Ectodermal cell (in vitro differentiated cells): Measurements from ENCODE around the gene TFB2M.

ENCODE experiments used
- H3K27ac ChIP-seq: 2 replicates; pipeline ENCODE4 v1.7.0; 2013; ENCODE audit warnings: mild to moderate bottlenecking, low read depth, low read length; ENCODE audit not compliant: insufficient read depth, poor library complexity, severe bottlenecking
- H3K27me3 ChIP-seq: 2 replicates; pipeline ENCODE4 v1.7.0; 2013; ENCODE audit warnings: mild to moderate bottlenecking, low read length; ENCODE audit not compliant: insufficient read depth, control insufficient read depth, poor library complexity, severe bottlenecking
- H3K36me3 ChIP-seq: one replicate; pipeline ENCODE4 v1.7.0; 2013; ENCODE audit warnings: low read length; ENCODE audit not compliant: control insufficient read depth, insufficient read depth
- H3K4me1 ChIP-seq: one replicate; pipeline ENCODE4 v1.7.0; 2013; ENCODE audit warnings: low read length; ENCODE audit not compliant: control insufficient read depth, insufficient read depth
- H3K4me3 ChIP-seq: 2 replicates; pipeline ENCODE4 v1.7.0; 2013; ENCODE audit warnings: low read depth, low read length, control low read depth; ENCODE audit not compliant: insufficient read depth
- H3K9me3 ChIP-seq: 2 replicates; pipeline ENCODE4 v1.7.0; 2013; ENCODE audit warnings: mild to moderate bottlenecking, low read length, moderate library complexity; ENCODE audit not compliant: control insufficient read depth
- WGBS, 2 experiments: methylation state at CpG; one replicate each; pipeline ENCODE4 v1.1.7; 2013; ENCODE audit warnings: missing lambda C conversion rate in 2 of 2; 5-methylcytosine and 5-hydroxymethylcytosine counted together

The TFB2M gene

GRCh38 chr1:246534114-246534513 is 31.9 kb downstream of the TFB2M start:
- 94 to 100% methylated on average over 1 of the region's 1 CpG for WGBS, 2 experiments
- no peaks in the 10 kb centered on the region for H3K36me3 ChIP-seq

GRCh38 chr1:246533371-246533905 is 32.6 kb downstream of the TFB2M start:
- Histone ChIP-seq H3K27me3 (no peaks in the 10 kb centered on the region), H3K36me3 (no peaks in the 10 kb centered on the region), H3K27ac (no peak overlapping the region), H3K4me3 (no peak overlapping the region), H3K9me3 (no peaks in the 10 kb centered on the region), H3K4me1 (no peaks in the 10 kb centered on the region)
- WGBS, 2 experiments: 89 to 93% methylated on average over 2 of the region's 2 CpGs

More at GRCh38 chr1:246534114-246534513, 31.9 kb downstream of the TFB2M start:
- Histone ChIP-seq H3K9me3 (no peaks in the 10 kb centered on the region), H3K27ac (no peak overlapping the region), H3K27me3 (no peaks in the 10 kb centered on the region), H3K4me3 (no peak overlapping the region), H3K4me1 (no peaks in the 10 kb centered on the region)

GRCh38 chr1:246532519-246532918 is 33.5 kb downstream of the TFB2M start:
- WGBS, 2 experiments: 88% methylated on average over 1 of the region's 1 CpG; no CpG with 5 or more reads in 1 of the 2 experiments
- Histone ChIP-seq H3K4me1 (no peaks in the 10 kb centered on the region), H3K4me3 (no peak overlapping the region), H3K9me3 (no peaks in the 10 kb centered on the region), H3K36me3 (no peaks in the 10 kb centered on the region), H3K27me3 (no peaks in the 10 kb centered on the region), H3K27ac (no peak overlapping the region)

GRCh38 chr1:246530482-246530881 is 35.6 kb downstream of the TFB2M start:
- no peak overlapping the region for H3K4me3 ChIP-seq
- no peaks in the 10 kb centered on the region for H3K36me3 ChIP-seq
- H3K27ac ChIP-seq: no peak overlapping the region
- H3K27me3 ChIP-seq: no peaks in the 10 kb centered on the region
- no peaks in the 10 kb centered on the region for H3K9me3 ChIP-seq
- 46% methylated on average over 2 of the region's 2 CpGs for WGBS, 2 experiments
- H3K4me1 ChIP-seq: no peaks in the 10 kb centered on the region

- Histone ChIP-seq H3K4me3 (no peak overlapping the region), H3K27me3 (no peaks in the 10 kb centered on the region), H3K4me1 (no peaks in the 10 kb centered on the region), H3K36me3 (no peaks in the 10 kb centered on the region), H3K9me3 (no peaks in the 10 kb centered on the region), H3K27ac (no peak overlapping the region)
- 75 to 80% methylated on average over 8 of the region's 8 CpGs for WGBS, 2 experiments
These were observed 36.9 kb downstream of the TFB2M start for GRCh38 chr1:246528933-246529731.

- Histone ChIP-seq H3K4me1 (no peaks in the 10 kb centered on the region), H3K36me3 (no peaks in the 10 kb centered on the region), H3K27ac (no peak overlapping the region), H3K9me3 (no peaks in the 10 kb centered on the region), H3K4me3 (no peak overlapping the region), H3K27me3 (no peaks in the 10 kb centered on the region)
- 71 to 76% methylated on average over 5 of the region's 5 CpGs for WGBS, 2 experiments
These were observed 38.5 kb downstream of the TFB2M start for GRCh38 chr1:246527402-246528088.

GRCh38 chr1:246526915-246527314 is 39.1 kb downstream of the TFB2M start:
- no peaks in the 10 kb centered on the region for H3K36me3 ChIP-seq
- no peak overlapping the region for H3K27ac ChIP-seq
- no peak overlapping the region for H3K4me3 ChIP-seq
- H3K4me1 ChIP-seq: no peaks in the 10 kb centered on the region
- no peaks in the 10 kb centered on the region for H3K27me3 ChIP-seq
- 87 to 88% methylated on average over 7 of the region's 7 CpGs for WGBS, 2 experiments
- H3K9me3 ChIP-seq: no peaks in the 10 kb centered on the region

- Histone ChIP-seq H3K36me3 (no peaks in the 10 kb centered on the region), H3K27me3 (no peaks in the 10 kb centered on the region), H3K4me1 (no peaks in the 10 kb centered on the region), H3K4me3 (no peak overlapping the region), H3K27ac (no peak overlapping the region), H3K9me3 (no peaks in the 10 kb centered on the region)
- WGBS, 2 experiments: 85 to 93% methylated on average over 4 of the region's 4 CpGs
These were observed 39.7 kb downstream of the TFB2M start for GRCh38 chr1:246526380-246526779.

GRCh38 chr1:246519514-246519913 is 46.5 kb downstream of the TFB2M start:
- no peaks in the 10 kb centered on the region for H3K36me3 ChIP-seq
- H3K9me3 ChIP-seq: no peaks in the 10 kb centered on the region
- no peak overlapping the region for H3K27ac ChIP-seq
- no peaks in the 10 kb centered on the region for H3K27me3 ChIP-seq
- H3K4me3 ChIP-seq: no peak overlapping the region
- H3K4me1 ChIP-seq: no peaks in the 10 kb centered on the region
- 79 to 90% methylated on average over 1 of the region's 1 CpG for WGBS, 2 experiments

GRCh38 chr1:246518456-246519205 is 47.4 kb downstream of the TFB2M start:
- H3K4me1 ChIP-seq: no peaks in the 10 kb centered on the region
- H3K27ac ChIP-seq: no peak overlapping the region
- 91% methylated on average over 17 of the region's 17 CpGs for WGBS, 2 experiments
- no peaks in the 10 kb centered on the region for H3K9me3 ChIP-seq
- no peak overlapping the region for H3K4me3 ChIP-seq
- no peaks in the 10 kb centered on the region for H3K27me3 ChIP-seq
- H3K36me3 ChIP-seq: no peaks in the 10 kb centered on the region
